GM23338 (cell line): ENCODE measurements around the gene LYST. TPM values are rescaled to one million over a fixed set of nuclear protein-coding genes. Genes with fewer than 3 reads are reported as not detected.

ENCODE experiments used
- ATAC-seq: fragments of 200-7000 bp; cut with Tn5 transposase; 3 replicates; pipeline ENCODE4 v1.9.1; 2020
- DNase-seq: peaks from one replicate; pipeline ENCODE4 v3.0.0-alpha.2; 2015; ENCODE audit warnings: low spot score
- H2AFZ ChIP-seq: fragments of 200-600 bp; sonication (generic); 2 replicates; pipeline ENCODE4 v1.8.0; 2016; ENCODE audit warnings: antibody characterized with exemption, mild to moderate bottlenecking, moderate library complexity
- H3F3A ChIP-seq: fragments of 200-600 bp; sonication (generic); replicated peaks from 2 replicates; pipeline ENCODE4 v1.8.0; 2017; ENCODE audit warnings: antibody characterized with exemption, mixed run types, low read depth
- H3K27ac ChIP-seq: fragments of 200-600 bp; sonication (generic); 2 replicates; pipeline ENCODE4 v1.6.1; 2016; ENCODE audit warnings: low read depth
- H3K27me3 ChIP-seq: fragments of 200-600 bp; sonication (generic); 2 replicates; pipeline ENCODE4 v1.8.0; 2016; ENCODE audit warnings: mild to moderate bottlenecking, mixed run types, moderate library complexity; ENCODE audit not compliant: insufficient read depth
- H3K36me3 ChIP-seq: fragments of 200-600 bp; sonication (generic); 2 replicates; pipeline ENCODE4 v1.8.0; 2016; ENCODE audit warnings: mild to moderate bottlenecking; ENCODE audit not compliant: insufficient read depth
- H3K4me1 ChIP-seq: fragments of 200-600 bp; sonication (generic); 2 replicates; pipeline ENCODE4 v1.8.0; 2016; ENCODE audit warnings: mild to moderate bottlenecking, moderate library complexity; ENCODE audit not compliant: insufficient read depth
- H3K4me2 ChIP-seq: fragments of 200-600 bp; sonication (generic); 2 replicates; pipeline ENCODE4 v1.7.1; 2017; ENCODE audit warnings: mixed run types
- H3K4me3 ChIP-seq: fragments of 200-600 bp; sonication (generic); 2 replicates; pipeline ENCODE4 v1.6.1; 2016; ENCODE audit warnings: mixed run types
- H3K79me2 ChIP-seq: fragments of 200-600 bp; sonication (generic); replicated peaks from 2 replicates; pipeline ENCODE4 v1.8.0; 2017; ENCODE audit warnings: mild to moderate bottlenecking; ENCODE audit not compliant: insufficient read depth
- H3K9me2 ChIP-seq: fragments of 200-600 bp; sonication (generic); 2 replicates; pipeline ENCODE4 v1.8.0; 2017; ENCODE audit not compliant: insufficient read depth
- H4K20me1 ChIP-seq: fragments of 200-600 bp; sonication (generic); replicated peaks from 2 replicates; pipeline ENCODE4 v1.8.0; 2017; ENCODE audit warnings: mild to moderate bottlenecking; ENCODE audit not compliant: insufficient read depth
- H3K27ac Mint-ChIP-seq: 2 replicates; pipeline ENCODE4 v1.8.0; 2020; ENCODE audit warnings: inconsistent platforms, mild to moderate bottlenecking, moderate library complexity, mixed read lengths
- H3K27me3 Mint-ChIP-seq: 3 replicates; pipeline ENCODE4 v1.8.0; 2022; ENCODE audit warnings: low read depth, mild to moderate bottlenecking, moderate library complexity, mixed read lengths, inconsistent platforms; ENCODE audit not compliant: insufficient read depth, poor library complexity
- H3K36me3 Mint-ChIP-seq: 3 replicates; pipeline ENCODE4 v1.8.0; 2021; ENCODE audit warnings: low read depth, mild to moderate bottlenecking, inconsistent platforms, moderate library complexity, mixed read lengths
- H3K4me1 Mint-ChIP-seq: 3 replicates; pipeline ENCODE4 v1.8.0; 2020; ENCODE audit warnings: mild to moderate bottlenecking, inconsistent platforms, mixed read lengths
- H3K4me3 Mint-ChIP-seq: 3 replicates; pipeline ENCODE4 v1.8.0; 2021; ENCODE audit warnings: moderate library complexity, mild to moderate bottlenecking, inconsistent platforms, mixed read lengths
- H3K9me3 Mint-ChIP-seq: 3 replicates; pipeline ENCODE4 v1.8.0; 2020; ENCODE audit warnings: moderate library complexity, mild to moderate bottlenecking, inconsistent platforms, mixed read lengths
- CREB1 ChIP-seq: fragments of 250-450 bp; sonication (Bioruptor Pico); IDR thresholded peaks from 2 replicates; pipeline ENCODE4 v1.5.0; 2020; ENCODE audit warnings: low read depth, mild to moderate bottlenecking, moderate library complexity
- EZH2 ChIP-seq: fragments of 200-600 bp; sonication (generic); IDR thresholded peaks from one replicate; pipeline ENCODE4 v1.8.0; 2017; ENCODE audit warnings: antibody characterized with exemption, mild to moderate bottlenecking, low read depth; ENCODE audit not compliant: unreplicated experiment
- EZH2phosphoT487 ChIP-seq: fragments of 200-600 bp; sonication (generic); IDR thresholded peaks from one replicate; pipeline ENCODE4 v1.8.1; 2018; ENCODE audit warnings: antibody characterized with exemption; ENCODE audit not compliant: unreplicated experiment
- JUNB ChIP-seq: IDR thresholded peaks from one replicate; pipeline ENCODE4 v1.6.1; 2016; ENCODE audit warnings: antibody characterized with exemption; ENCODE audit not compliant: unreplicated experiment
- NANOG ChIP-seq: IDR thresholded peaks from 2 replicates; pipeline ENCODE4 v1.6.1; 2016; ENCODE audit warnings: antibody characterized with exemption, borderline replicate concordance
- POLR2AphosphoS5 ChIP-seq: IDR thresholded peaks from 2 replicates; pipeline ENCODE4 v1.6.1; 2016; ENCODE audit warnings: antibody characterized with exemption, low read depth
- STAT1 ChIP-seq: IDR thresholded peaks from one replicate; pipeline ENCODE4 v1.6.1; 2016; ENCODE audit warnings: antibody characterized with exemption; ENCODE audit not compliant: unreplicated experiment
- ZNF114 ChIP-seq: fragments of 250-450 bp; sonication (Bioruptor Pico); IDR thresholded peaks from 2 replicates; pipeline ENCODE4 v1.5.0; 2020; ENCODE audit warnings: mild to moderate bottlenecking, moderate library complexity
- ZNF331 ChIP-seq: fragments of 250-450 bp; sonication (Bioruptor Pico); IDR thresholded peaks from 2 replicates; pipeline ENCODE4 v1.5.0; 2020; ENCODE audit warnings: low read depth, mild to moderate bottlenecking, moderate library complexity
- polyA plus RNA-seq: library from polyadenylated mRNA; unstranded; fragments of >200 nt; fragmentation: Nextera tagmentation; extraction: Ambion mirVana; gene quantifications from 2 replicates; pipeline ENCODE4 v1.2.1, GENCODE V29; 2016
- total RNA-seq: library from RNA; depleted of rRNA; stranded (reverse); fragments of >200 nt; shearing (Covaris generic); gene quantifications from 2 replicates; pipeline ENCODE4 v1.2.3, GENCODE V29; 2014
- TF ChIP-seq, protein P1 (sequence below): IDR thresholded peaks from one replicate; pipeline ENCODE4 v1.6.1; 2018; ENCODE audit warnings: antibody characterized with exemption; ENCODE audit not compliant: unreplicated experiment
- TF ChIP-seq, protein P2 (sequence below): fragments of 250-450 bp; sonication (Bioruptor Pico); IDR thresholded peaks from 2 replicates; pipeline ENCODE4 v1.5.0; 2020; ENCODE audit warnings: mild to moderate bottlenecking, moderate library complexity

The LYST gene
- total and polyA plus RNA-seq, 2 experiments from 2014 or later: 0.21 to 1.0 TPM

DNA sequence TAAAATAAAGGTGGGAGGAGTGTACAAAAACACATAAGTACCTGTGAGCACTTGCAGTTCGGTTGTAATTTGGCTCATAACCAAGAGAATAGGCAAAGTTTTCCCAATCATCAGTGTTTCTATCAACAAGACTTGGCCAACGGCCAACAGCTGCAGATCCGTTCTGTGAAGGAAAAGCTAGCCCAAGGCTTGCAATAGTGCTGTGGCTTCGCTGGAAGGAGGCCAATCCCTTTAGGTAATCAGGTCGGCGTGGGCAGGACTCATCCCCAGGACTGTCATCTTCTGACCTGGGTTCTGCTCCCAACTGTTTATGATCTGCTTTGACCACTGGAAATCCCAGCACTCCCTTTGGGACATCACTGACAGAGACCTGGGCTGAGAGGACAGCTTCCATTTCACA lies 107.8 kb downstream of the LYST start:
- Histone ChIP-seq H3K27me3 (no peaks in the 10 kb centered on the region), H3K36me3 (no peaks in the 10 kb centered on the region), H3K27ac (no peak overlapping the region), H3K79me2 (no peaks in the 10 kb centered on the region), H3K4me3 (no peak overlapping the region), H3K9me2 (no peaks in the 10 kb centered on the region), H4K20me1 (no peaks in the 10 kb centered on the region), H3K4me2 (no peak overlapping the region), H3K4me1 (no peaks in the 10 kb centered on the region), H2AFZ (0 out of 2 replicates have a peak overlapping the region, but pooled peaks have one; percentile 3), H3F3A (no peaks in the 10 kb centered on the region)
- DNase-seq: no peak
- no peaks in the 10 kb centered on the region; the same call in 2 of the 3 replicates for H3K4me1 Mint-ChIP-seq
- H3K9me3 Mint-ChIP-seq: no peaks in the 10 kb centered on the region
- H3K36me3 Mint-ChIP-seq: no peaks in the 10 kb centered on the region
- no peak for ATAC-seq
- TF ChIP-seq NANOG: no peak
- no peak for TF ChIP-seq STAT1
- TF ChIP-seq EZH2: no peak
- no peak for TF ChIP-seq CREB1 (CRISPR knock-in tag)
- no peak for TF ChIP-seq JUNB
- TF ChIP-seq, protein P1, sequence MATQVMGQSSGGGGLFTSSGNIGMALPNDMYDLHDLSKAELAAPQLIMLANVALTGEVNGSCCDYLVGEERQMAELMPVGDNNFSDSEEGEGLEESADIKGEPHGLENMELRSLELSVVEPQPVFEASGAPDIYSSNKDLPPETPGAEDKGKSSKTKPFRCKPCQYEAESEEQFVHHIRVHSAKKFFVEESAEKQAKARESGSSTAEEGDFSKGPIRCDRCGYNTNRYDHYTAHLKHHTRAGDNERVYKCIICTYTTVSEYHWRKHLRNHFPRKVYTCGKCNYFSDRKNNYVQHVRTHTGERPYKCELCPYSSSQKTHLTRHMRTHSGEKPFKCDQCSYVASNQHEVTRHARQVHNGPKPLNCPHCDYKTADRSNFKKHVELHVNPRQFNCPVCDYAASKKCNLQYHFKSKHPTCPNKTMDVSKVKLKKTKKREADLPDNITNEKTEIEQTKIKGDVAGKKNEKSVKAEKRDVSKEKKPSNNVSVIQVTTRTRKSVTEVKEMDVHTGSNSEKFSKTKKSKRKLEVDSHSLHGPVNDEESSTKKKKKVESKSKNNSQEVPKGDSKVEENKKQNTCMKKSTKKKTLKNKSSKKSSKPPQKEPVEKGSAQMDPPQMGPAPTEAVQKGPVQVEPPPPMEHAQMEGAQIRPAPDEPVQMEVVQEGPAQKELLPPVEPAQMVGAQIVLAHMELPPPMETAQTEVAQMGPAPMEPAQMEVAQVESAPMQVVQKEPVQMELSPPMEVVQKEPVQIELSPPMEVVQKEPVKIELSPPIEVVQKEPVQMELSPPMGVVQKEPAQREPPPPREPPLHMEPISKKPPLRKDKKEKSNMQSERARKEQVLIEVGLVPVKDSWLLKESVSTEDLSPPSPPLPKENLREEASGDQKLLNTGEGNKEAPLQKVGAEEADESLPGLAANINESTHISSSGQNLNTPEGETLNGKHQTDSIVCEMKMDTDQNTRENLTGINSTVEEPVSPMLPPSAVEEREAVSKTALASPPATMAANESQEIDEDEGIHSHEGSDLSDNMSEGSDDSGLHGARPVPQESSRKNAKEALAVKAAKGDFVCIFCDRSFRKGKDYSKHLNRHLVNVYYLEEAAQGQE: no peak
- no peak for TF ChIP-seq ZNF331 (CRISPR knock-in tag)
- no peak for TF ChIP-seq ZNF114
- TF ChIP-seq, protein P2, sequence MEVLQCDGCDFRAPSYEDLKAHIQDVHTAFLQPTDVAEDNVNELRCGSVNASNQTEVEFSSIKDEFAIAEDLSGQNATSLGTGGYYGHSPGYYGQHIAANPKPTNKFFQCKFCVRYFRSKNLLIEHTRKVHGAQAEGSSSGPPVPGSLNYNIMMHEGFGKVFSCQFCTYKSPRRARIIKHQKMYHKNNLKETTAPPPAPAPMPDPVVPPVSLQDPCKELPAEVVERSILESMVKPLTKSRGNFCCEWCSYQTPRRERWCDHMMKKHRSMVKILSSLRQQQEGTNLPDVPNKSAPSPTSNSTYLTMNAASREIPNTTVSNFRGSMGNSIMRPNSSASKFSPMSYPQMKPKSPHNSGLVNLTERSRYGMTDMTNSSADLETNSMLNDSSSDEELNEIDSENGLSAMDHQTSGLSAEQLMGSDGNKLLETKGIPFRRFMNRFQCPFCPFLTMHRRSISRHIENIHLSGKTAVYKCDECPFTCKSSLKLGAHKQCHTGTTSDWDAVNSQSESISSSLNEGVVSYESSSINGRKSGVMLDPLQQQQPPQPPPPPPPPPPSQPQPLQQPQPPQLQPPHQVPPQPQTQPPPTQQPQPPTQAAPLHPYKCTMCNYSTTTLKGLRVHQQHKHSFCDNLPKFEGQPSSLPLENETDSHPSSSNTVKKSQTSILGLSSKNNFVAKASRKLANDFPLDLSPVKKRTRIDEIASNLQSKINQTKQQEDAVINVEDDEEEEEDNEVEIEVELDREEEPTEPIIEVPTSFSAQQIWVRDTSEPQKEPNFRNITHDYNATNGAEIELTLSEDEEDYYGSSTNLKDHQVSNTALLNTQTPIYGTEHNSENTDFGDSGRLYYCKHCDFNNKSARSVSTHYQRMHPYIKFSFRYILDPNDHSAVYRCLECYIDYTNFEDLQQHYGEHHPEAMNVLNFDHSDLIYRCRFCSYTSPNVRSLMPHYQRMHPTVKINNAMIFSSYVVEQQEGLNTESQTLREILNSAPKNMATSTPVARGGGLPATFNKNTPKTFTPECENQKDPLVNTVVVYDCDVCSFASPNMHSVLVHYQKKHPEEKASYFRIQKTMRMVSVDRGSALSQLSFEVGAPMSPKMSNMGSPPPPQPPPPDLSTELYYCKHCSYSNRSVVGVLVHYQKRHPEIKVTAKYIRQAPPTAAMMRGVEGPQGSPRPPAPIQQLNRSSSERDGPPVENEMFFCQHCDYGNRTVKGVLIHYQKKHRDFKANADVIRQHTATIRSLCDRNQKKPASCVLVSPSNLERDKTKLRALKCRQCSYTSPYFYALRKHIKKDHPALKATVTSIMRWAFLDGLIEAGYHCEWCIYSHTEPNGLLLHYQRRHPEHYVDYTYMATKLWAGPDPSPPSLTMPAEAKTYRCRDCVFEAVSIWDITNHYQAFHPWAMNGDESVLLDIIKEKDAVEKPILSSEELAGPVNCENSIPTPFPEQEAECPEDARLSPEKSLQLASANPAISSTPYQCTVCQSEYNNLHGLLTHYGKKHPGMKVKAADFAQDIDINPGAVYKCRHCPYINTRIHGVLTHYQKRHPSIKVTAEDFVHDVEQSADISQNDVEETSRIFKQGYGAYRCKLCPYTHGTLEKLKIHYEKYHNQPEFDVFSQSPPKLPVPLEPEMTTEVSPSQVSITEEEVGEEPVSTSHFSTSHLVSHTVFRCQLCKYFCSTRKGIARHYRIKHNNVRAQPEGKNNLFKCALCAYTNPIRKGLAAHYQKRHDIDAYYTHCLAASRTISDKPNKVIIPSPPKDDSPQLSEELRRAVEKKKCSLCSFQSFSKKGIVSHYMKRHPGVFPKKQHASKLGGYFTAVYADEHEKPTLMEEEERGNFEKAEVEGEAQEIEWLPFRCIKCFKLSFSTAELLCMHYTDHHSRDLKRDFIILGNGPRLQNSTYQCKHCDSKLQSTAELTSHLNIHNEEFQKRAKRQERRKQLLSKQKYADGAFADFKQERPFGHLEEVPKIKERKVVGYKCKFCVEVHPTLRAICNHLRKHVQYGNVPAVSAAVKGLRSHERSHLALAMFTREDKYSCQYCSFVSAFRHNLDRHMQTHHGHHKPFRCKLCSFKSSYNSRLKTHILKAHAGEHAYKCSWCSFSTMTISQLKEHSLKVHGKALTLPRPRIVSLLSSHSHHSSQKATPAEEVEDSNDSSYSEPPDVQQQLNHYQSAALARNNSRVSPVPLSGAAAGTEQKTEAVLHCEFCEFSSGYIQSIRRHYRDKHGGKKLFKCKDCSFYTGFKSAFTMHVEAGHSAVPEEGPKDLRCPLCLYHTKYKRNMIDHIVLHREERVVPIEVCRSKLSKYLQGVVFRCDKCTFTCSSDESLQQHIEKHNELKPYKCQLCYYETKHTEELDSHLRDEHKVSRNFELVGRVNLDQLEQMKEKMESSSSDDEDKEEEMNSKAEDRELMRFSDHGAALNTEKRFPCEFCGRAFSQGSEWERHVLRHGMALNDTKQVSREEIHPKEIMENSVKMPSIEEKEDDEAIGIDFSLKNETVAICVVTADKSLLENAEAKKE: no peak
- TF ChIP-seq EZH2phosphoT487: no peak
- no peak for TF ChIP-seq POLR2AphosphoS5
- no peak overlapping the region for H3K27ac Mint-ChIP-seq
- no peak overlapping the region for H3K4me3 Mint-ChIP-seq
- H3K27me3 Mint-ChIP-seq: no peaks in the 10 kb centered on the region
